Epithelial cell of prostate (primary cell): ENCODE measurements around the gene TP53RK.
"Not testable (repeated sequence)": the region's sequence is repeated elsewhere in the genome, so short reads cannot be mapped to it uniquely, and the experiment has no call there.

Source experiments
- DNase-seq: peaks from one replicate; pipeline ENCODE4 v3.0.0-alpha.2; 2011; ENCODE audit warnings: low read depth, low spot score
- H3K27ac ChIP-seq: fragments of 450-650 bp; 2 replicates; pipeline ENCODE4 v1.5.1; 2017; ENCODE audit warnings: mild to moderate bottlenecking

The TP53RK gene

GRCh38 chr20:46683939-46684750 lies 5.1 kb downstream of the TP53RK start:
- DNase-seq: no peak

GRCh38 chr20:46683668-46683938 lies 5.6 kb downstream of the TP53RK start:
- DNase-seq: no peak

More at GRCh38 chr20:46683939-46684750, 5.1 kb downstream of the TP53RK start:
- peak overlapping the region; percentile 70 for H3K27ac ChIP-seq

GRCh38 chr20:46683011-46683667 lies 6.1 kb downstream of the TP53RK start:
- no peak for DNase-seq
- peak overlapping the region; percentile 70 for H3K27ac ChIP-seq

More at GRCh38 chr20:46683668-46683938, 5.6 kb downstream of the TP53RK start:
- H3K27ac ChIP-seq: peak overlapping the region; percentile 70

- DNase-seq: no peak
- H3K27ac ChIP-seq: no peak overlapping the region
Measured at GRCh38 chr20:46682063-46682821, 7.0 kb downstream of the TP53RK start.

GRCh38 chr20:46681032-46681854 lies 8.0 kb downstream of the TP53RK start:
- no peak overlapping the region for H3K27ac ChIP-seq
- no peak for DNase-seq

GRCh38 chr20:46680684-46681031 lies 8.6 kb downstream of the TP53RK start:
- no peak for DNase-seq
- H3K27ac ChIP-seq: no peak overlapping the region

GRCh38 chr20:46678516-46678915 lies 10.7 kb downstream of the TP53RK start:
- DNase-seq: no peak
- H3K27ac ChIP-seq: no peak overlapping the region

GRCh38 chr20:46677608-46678007 lies 11.6 kb downstream of the TP53RK start:
- no peak overlapping the region for H3K27ac ChIP-seq
- DNase-seq: no peak

- not testable (repeated sequence) for DNase-seq
Measured at GRCh38 chr20:46676649-46677316, 12.5 kb downstream of the TP53RK start.

GRCh38 chr20:46674253-46675083 lies 14.8 kb downstream of the TP53RK start:
- no peak for DNase-seq
- no peak overlapping the region for H3K27ac ChIP-seq

More at GRCh38 chr20:46676649-46677316, 12.5 kb downstream of the TP53RK start:
- not testable (repeated sequence) for H3K27ac ChIP-seq

GRCh38 chr20:46673394-46674252 lies 15.6 kb downstream of the TP53RK start:
- DNase-seq: no peak
- H3K27ac ChIP-seq: no peak overlapping the region

- no peak for DNase-seq
- no peak overlapping the region for H3K27ac ChIP-seq
Measured at GRCh38 chr20:46672543-46673148, 16.6 kb downstream of the TP53RK start.

GRCh38 chr20:46671866-46672542 lies 17.2 kb downstream of the TP53RK start:
- no peak overlapping the region for H3K27ac ChIP-seq
- no peak for DNase-seq

GRCh38 chr20:46670585-46671584 lies 18.4 kb downstream of the TP53RK start:
- no peak overlapping the region for H3K27ac ChIP-seq
- no peak for DNase-seq

GRCh38 chr20:46670228-46670584 lies 19.0 kb downstream of the TP53RK start:
- DNase-seq: no peak
- H3K27ac ChIP-seq: no peak overlapping the region
